HEK293 (cell line): ENCODE measurements around the gene ELAVL3.
A peak's percentile ranks its signal among the peaks of the same experiment; 100 is the strongest.

ENCODE experiments used
- GLI2 ChIP-seq: fragments of 450-650 bp; formaldehyde crosslinking; IDR thresholded peaks from 2 replicates; pipeline ENCODE4; 2017; ENCODE audit warnings: missing biosample characterization, missing genetic modification characterization, low read depth, borderline replicate concordance
- GLIS1 ChIP-seq: fragments of 450-650 bp; formaldehyde crosslinking; IDR thresholded peaks from 2 replicates; pipeline ENCODE4 v1.5.1; 2016; ENCODE audit warnings: missing biosample characterization, missing genetic modification characterization
- KLF1 ChIP-seq: fragments of 450-650 bp; formaldehyde crosslinking; IDR thresholded peaks from 2 replicates; pipeline ENCODE4 v1.5.1; 2016; ENCODE audit warnings: missing biosample characterization, missing genetic modification characterization
- KLF9 ChIP-seq: fragments of 450-650 bp; formaldehyde crosslinking; IDR thresholded peaks from 2 replicates; pipeline ENCODE4 v1.5.1; 2016; ENCODE audit warnings: missing biosample characterization, missing genetic modification characterization, low read depth
- SALL2 ChIP-seq: fragments of 450-650 bp; formaldehyde crosslinking; IDR thresholded peaks from 2 replicates; pipeline ENCODE4 v1.5.0; 2017; ENCODE audit warnings: missing biosample characterization, mild to moderate bottlenecking, missing genetic modification characterization, borderline replicate concordance
- SP2 ChIP-seq: fragments of 450-650 bp; formaldehyde crosslinking; IDR thresholded peaks from 2 replicates; pipeline ENCODE4 v1.5.1; 2016; ENCODE audit warnings: missing biosample characterization, missing genetic modification characterization
- SP7 ChIP-seq: fragments of 450-650 bp; formaldehyde crosslinking; IDR thresholded peaks from 2 replicates; pipeline ENCODE4 v1.5.1; 2016; ENCODE audit warnings: missing biosample characterization, missing genetic modification characterization
- TRIM28 ChIP-seq: IDR thresholded peaks from 2 replicates; pipeline ENCODE4 v1.6.1; 2011; ENCODE audit warnings: low read length, control low read depth, borderline replicate concordance
- ZEB2 ChIP-seq: fragments of 450-650 bp; formaldehyde crosslinking; IDR thresholded peaks from 2 replicates; pipeline ENCODE4 v1.5.1; 2016; ENCODE audit warnings: missing biosample characterization, missing genetic modification characterization
- ZFP69B ChIP-seq: fragments of 450-650 bp; formaldehyde crosslinking; IDR thresholded peaks from 2 replicates; pipeline ENCODE4 v1.5.1; 2016; ENCODE audit warnings: missing biosample characterization, missing genetic modification characterization
- ZNF140 ChIP-seq: fragments of 450-650 bp; formaldehyde crosslinking; IDR thresholded peaks from 2 replicates; pipeline ENCODE4 v1.5.1; 2016; ENCODE audit warnings: missing biosample characterization, missing genetic modification characterization
- ZNF16 ChIP-seq: fragments of 450-650 bp; formaldehyde crosslinking; IDR thresholded peaks from 2 replicates; pipeline ENCODE4 v1.5.1; 2016; ENCODE audit warnings: low read depth, missing biosample characterization, missing genetic modification characterization
- ZNF335 ChIP-seq: fragments of 450-650 bp; formaldehyde crosslinking; conservative IDR thresholded peaks from 2 replicates; pipeline ENCODE4 v1.5.1; 2016; ENCODE audit warnings: missing biosample characterization, missing genetic modification characterization
- ZNF366 ChIP-seq: fragments of 450-650 bp; formaldehyde crosslinking; conservative IDR thresholded peaks from 2 replicates; pipeline ENCODE4 v1.5.1; 2016; ENCODE audit warnings: missing biosample characterization, missing genetic modification characterization
- ZNF426 ChIP-seq: fragments of 450-650 bp; formaldehyde crosslinking; IDR thresholded peaks from 2 replicates; pipeline ENCODE4 v1.5.1; 2017; ENCODE audit warnings: missing biosample characterization, missing genetic modification characterization, mild to moderate bottlenecking, inconsistent platforms, moderate library complexity
- ZNF510 ChIP-seq: fragments of 450-650 bp; formaldehyde crosslinking; IDR thresholded peaks from 2 replicates; pipeline ENCODE4 v1.5.1; 2018; ENCODE audit warnings: mild to moderate bottlenecking, missing genetic modification characterization, missing biosample characterization; ENCODE audit not compliant: insufficient replicate concordance
- ZNF600 ChIP-seq: fragments of 450-650 bp; formaldehyde crosslinking; IDR thresholded peaks from 2 replicates; pipeline ENCODE4 v1.5.1; 2016; ENCODE audit warnings: missing biosample characterization, missing genetic modification characterization
- ZNF623 ChIP-seq: fragments of 450-650 bp; formaldehyde crosslinking; IDR thresholded peaks from 2 replicates; pipeline ENCODE4 v1.5.1; 2016; ENCODE audit warnings: missing biosample characterization, missing genetic modification characterization
- ZNF629 ChIP-seq: fragments of 450-650 bp; formaldehyde crosslinking; IDR thresholded peaks from 2 replicates; pipeline ENCODE4 v1.5.1; 2017; ENCODE audit warnings: missing biosample characterization, missing genetic modification characterization
- ZNF76 ChIP-seq: fragments of 450-650 bp; formaldehyde crosslinking; IDR thresholded peaks from 2 replicates; pipeline ENCODE4; 2016; ENCODE audit warnings: low read depth, missing biosample characterization, missing genetic modification characterization, borderline replicate concordance
- TF ChIP-seq, protein P1 (sequence below): fragments of 450-650 bp; IDR thresholded peaks from 2 replicates; pipeline ENCODE4 v1.5.1; 2018; ENCODE audit warnings: missing biosample characterization, missing genetic modification characterization
- TF ChIP-seq, protein P2 (sequence below): fragments of 450-650 bp; formaldehyde crosslinking; IDR thresholded peaks from 2 replicates; pipeline ENCODE4 v1.5.1; 2016; ENCODE audit warnings: missing biosample characterization, missing genetic modification characterization
- TF ChIP-seq, protein P3 (sequence below): fragments of 450-650 bp; formaldehyde crosslinking; IDR thresholded peaks from 2 replicates; pipeline ENCODE4 v1.5.1; 2016; ENCODE audit warnings: missing biosample characterization, missing genetic modification characterization
- TF ChIP-seq, protein P4 (sequence below): fragments of 450-650 bp; formaldehyde crosslinking; IDR thresholded peaks from 2 replicates; pipeline ENCODE4 v1.5.1; 2017; ENCODE audit warnings: missing biosample characterization, missing genetic modification characterization
- TF ChIP-seq, protein P5 (sequence below): fragments of 450-650 bp; formaldehyde crosslinking; IDR thresholded peaks from 2 replicates; pipeline ENCODE4 v1.5.1; 2016; ENCODE audit warnings: missing biosample characterization, missing genetic modification characterization
- TF ChIP-seq, protein P6 (sequence below): IDR thresholded peaks from 2 replicates; pipeline ENCODE4 v1.6.1; 2011; ENCODE audit warnings: mild to moderate bottlenecking, low read depth, low read length, borderline replicate concordance

The ELAVL3 gene

DNA sequence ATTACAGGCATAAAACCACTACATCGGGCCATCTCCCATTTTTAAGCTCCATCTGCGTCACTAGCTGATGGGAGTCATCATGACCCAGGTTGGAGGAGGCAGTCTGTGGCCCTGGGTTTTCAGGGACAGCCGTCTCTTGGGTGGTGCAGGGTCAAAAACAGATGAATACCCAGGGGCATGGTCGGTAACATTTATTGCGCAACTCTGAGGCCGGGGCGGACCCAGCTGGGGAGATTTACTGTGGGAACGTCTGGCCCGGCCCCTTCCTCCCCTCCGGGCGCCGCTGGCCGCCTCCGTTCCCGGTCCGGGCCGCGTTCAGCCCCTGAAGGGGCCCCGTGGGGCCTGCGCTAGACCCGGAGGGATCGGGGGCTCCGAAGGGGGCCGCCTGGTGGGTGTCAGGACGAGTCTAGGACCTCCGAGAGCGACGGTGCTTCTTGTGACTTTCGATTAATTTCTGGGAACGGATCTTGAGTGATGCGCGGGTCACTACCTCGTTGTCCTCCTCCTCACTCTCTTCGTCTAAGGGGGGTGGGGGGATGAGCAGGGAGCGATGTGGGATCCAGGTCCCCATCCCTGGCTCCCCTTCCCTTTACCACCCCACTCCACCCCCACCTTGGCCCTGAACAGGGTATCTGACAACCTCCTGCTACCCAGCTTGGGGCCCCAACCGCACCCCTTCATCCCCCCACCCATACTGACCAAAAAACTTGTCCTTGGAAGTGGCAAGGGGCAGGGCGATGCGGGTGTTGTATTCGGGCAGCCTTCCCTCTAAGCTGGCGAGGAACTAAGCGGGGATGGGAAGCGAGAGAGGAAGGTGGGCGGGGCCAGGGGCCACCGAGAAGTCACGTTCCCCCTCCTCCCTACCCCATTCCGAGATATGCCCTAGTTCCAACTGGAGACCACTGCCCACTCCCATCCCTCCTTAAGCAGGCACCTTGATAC is 60.1 kb downstream of the ELAVL3 start (continued):
- TF ChIP-seq KLF1 (tag by site-specific recombination) (peak; percentile 59; the same call in 1 of the 2 replicates), TRIM28 (0 out of 2 replicates have a peak, but pooled peaks have one; percentile 25), GLI2 (tag by site-specific recombination) (no peak), ZNF600 (tag by site-specific recombination) (peak; percentile 28; the same call in 1 of the 2 replicates), ZNF16 (tag by site-specific recombination) (no peak), ZNF426 (no peak), ZNF76 (no peak), ZNF335 (tag by site-specific recombination) (peak; percentile 27; the same call in 1 of the 2 replicates), KLF9 (tag by site-specific recombination) (peak; percentile 45; the same call in 1 of the 2 replicates), ZNF510 (tag by site-specific recombination) (no peak), SP2 (tag by site-specific recombination) (peak; percentile 37; the same call in 1 of the 2 replicates), SP7 (peak; percentile 22; the same call in 1 of the 2 replicates), ZNF140 (no peak), ZNF623 (tag by site-specific recombination) (no peak), GLIS1 (peak; percentile 62; the same call in 1 of the 2 replicates), ZFP69B (tag by site-specific recombination) (peak; percentile 42; the same call in 1 of the 2 replicates), ZNF366 (tag by site-specific recombination) (peak; percentile 21; the same call in 1 of the 2 replicates), SALL2 (tag by site-specific recombination) (no peak), ZEB2 (tag by site-specific recombination) (0 out of 2 replicates have a peak, but pooled peaks have one; percentile 30), ZNF629 (peak; percentile 48; the same call in 1 of the 2 replicates)
- TF ChIP-seq, protein P1, sequence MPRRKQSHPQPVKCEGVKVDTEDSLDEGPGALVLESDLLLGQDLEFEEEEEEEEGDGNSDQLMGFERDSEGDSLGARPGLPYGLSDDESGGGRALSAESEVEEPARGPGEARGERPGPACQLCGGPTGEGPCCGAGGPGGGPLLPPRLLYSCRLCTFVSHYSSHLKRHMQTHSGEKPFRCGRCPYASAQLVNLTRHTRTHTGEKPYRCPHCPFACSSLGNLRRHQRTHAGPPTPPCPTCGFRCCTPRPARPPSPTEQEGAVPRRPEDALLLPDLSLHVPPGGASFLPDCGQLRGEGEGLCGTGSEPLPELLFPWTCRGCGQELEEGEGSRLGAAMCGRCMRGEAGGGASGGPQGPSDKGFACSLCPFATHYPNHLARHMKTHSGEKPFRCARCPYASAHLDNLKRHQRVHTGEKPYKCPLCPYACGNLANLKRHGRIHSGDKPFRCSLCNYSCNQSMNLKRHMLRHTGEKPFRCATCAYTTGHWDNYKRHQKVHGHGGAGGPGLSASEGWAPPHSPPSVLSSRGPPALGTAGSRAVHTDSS = 0 out of 2 replicates have a peak, but pooled peaks have one; percentile 41
- TF ChIP-seq, protein P2, sequence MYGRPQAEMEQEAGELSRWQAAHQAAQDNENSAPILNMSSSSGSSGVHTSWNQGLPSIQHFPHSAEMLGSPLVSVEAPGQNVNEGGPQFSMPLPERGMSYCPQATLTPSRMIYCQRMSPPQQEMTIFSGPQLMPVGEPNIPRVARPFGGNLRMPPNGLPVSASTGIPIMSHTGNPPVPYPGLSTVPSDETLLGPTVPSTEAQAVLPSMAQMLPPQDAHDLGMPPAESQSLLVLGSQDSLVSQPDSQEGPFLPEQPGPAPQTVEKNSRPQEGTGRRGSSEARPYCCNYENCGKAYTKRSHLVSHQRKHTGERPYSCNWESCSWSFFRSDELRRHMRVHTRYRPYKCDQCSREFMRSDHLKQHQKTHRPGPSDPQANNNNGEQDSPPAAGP (tag by site-specific recombination) = peak; percentile 50; the same call in 1 of the 2 replicates
- TF ChIP-seq, protein P3, sequence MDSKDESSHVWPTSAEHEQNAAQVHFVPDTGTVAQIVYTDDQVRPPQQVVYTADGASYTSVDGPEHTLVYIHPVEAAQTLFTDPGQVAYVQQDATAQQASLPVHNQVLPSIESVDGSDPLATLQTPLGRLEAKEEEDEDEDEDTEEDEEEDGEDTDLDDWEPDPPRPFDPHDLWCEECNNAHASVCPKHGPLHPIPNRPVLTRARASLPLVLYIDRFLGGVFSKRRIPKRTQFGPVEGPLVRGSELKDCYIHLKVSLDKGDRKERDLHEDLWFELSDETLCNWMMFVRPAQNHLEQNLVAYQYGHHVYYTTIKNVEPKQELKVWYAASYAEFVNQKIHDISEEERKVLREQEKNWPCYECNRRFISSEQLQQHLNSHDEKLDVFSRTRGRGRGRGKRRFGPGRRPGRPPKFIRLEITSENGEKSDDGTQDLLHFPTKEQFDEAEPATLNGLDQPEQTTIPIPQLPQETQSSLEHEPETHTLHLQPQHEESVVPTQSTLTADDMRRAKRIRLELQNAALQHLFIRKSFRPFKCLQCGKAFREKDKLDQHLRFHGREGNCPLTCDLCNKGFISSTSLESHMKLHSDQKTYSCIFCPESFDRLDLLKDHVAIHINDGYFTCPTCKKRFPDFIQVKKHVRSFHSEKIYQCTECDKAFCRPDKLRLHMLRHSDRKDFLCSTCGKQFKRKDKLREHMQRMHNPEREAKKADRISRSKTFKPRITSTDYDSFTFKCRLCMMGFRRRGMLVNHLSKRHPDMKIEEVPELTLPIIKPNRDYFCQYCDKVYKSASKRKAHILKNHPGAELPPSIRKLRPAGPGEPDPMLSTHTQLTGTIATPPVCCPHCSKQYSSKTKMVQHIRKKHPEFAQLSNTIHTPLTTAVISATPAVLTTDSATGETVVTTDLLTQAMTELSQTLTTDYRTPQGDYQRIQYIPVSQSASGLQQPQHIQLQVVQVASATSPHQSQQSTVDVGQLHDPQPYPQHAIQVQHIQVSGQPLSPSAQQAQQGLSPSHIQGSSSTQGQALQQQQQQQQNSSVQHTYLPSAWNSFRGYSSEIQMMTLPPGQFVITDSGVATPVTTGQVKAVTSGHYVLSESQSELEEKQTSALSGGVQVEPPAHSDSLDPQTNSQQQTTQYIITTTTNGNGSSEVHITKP = peak; percentile 49
- TF ChIP-seq, protein P4, sequence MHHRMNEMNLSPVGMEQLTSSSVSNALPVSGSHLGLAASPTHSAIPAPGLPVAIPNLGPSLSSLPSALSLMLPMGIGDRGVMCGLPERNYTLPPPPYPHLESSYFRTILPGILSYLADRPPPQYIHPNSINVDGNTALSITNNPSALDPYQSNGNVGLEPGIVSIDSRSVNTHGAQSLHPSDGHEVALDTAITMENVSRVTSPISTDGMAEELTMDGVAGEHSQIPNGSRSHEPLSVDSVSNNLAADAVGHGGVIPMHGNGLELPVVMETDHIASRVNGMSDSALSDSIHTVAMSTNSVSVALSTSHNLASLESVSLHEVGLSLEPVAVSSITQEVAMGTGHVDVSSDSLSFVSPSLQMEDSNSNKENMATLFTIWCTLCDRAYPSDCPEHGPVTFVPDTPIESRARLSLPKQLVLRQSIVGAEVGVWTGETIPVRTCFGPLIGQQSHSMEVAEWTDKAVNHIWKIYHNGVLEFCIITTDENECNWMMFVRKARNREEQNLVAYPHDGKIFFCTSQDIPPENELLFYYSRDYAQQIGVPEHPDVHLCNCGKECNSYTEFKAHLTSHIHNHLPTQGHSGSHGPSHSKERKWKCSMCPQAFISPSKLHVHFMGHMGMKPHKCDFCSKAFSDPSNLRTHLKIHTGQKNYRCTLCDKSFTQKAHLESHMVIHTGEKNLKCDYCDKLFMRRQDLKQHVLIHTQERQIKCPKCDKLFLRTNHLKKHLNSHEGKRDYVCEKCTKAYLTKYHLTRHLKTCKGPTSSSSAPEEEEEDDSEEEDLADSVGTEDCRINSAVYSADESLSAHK = no peak
- TF ChIP-seq, protein P5, sequence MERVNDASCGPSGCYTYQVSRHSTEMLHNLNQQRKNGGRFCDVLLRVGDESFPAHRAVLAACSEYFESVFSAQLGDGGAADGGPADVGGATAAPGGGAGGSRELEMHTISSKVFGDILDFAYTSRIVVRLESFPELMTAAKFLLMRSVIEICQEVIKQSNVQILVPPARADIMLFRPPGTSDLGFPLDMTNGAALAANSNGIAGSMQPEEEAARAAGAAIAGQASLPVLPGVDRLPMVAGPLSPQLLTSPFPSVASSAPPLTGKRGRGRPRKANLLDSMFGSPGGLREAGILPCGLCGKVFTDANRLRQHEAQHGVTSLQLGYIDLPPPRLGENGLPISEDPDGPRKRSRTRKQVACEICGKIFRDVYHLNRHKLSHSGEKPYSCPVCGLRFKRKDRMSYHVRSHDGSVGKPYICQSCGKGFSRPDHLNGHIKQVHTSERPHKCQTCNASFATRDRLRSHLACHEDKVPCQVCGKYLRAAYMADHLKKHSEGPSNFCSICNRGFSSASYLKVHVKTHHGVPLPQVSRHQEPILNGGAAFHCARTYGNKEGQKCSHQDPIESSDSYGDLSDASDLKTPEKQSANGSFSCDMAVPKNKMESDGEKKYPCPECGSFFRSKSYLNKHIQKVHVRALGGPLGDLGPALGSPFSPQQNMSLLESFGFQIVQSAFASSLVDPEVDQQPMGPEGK (tag by site-specific recombination) = peak; percentile 50
- TF ChIP-seq, protein P6, sequence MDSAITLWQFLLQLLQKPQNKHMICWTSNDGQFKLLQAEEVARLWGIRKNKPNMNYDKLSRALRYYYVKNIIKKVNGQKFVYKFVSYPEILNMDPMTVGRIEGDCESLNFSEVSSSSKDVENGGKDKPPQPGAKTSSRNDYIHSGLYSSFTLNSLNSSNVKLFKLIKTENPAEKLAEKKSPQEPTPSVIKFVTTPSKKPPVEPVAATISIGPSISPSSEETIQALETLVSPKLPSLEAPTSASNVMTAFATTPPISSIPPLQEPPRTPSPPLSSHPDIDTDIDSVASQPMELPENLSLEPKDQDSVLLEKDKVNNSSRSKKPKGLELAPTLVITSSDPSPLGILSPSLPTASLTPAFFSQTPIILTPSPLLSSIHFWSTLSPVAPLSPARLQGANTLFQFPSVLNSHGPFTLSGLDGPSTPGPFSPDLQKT = no peak
